ENCODE measurements around the gene KCNJ10.
A peak's percentile ranks its signal among the peaks of the same experiment; 100 is the strongest.
"Not testable (repeated sequence)": the region's sequence is repeated elsewhere in the genome, so short reads cannot be mapped to it uniquely, and the experiment has no call there.

The KCNJ10 gene

GRCh38 chr1:160069460-160070231, at the start of gene KCNJ10:
Gene KCNJ10, minus strand, starts transcription at chr1:160070160. Its CDS starts 27,628 bp downstream, at chr1:160042532.
- no peak for DNase-seq

GRCh38 chr1:160118928-160119327, 49.0 kb upstream of the KCNJ10 start:
- no peak for DNase-seq

- DNase-seq = no peak
Measured at GRCh38 chr1:160117709-160118183, 47.8 kb upstream of the KCNJ10 start.

- DNase-seq = no peak
Measured at GRCh38 chr1:160117300-160117699, 47.3 kb upstream of the KCNJ10 start.

GRCh38 chr1:160116283-160117147, 46.6 kb upstream of the KCNJ10 start:
- no peak for DNase-seq

GRCh38 chr1:160115545-160116282, 45.8 kb upstream of the KCNJ10 start, which contains the start of gene ATP1A2:
Gene ATP1A2, plus strand, starts transcription at chr1:160115759. Its CDS starts 103 bp downstream, at chr1:160115862.
- no peak for DNase-seq

- no peak for DNase-seq
Measured at GRCh38 chr1:160114085-160114484, 44.1 kb upstream of the KCNJ10 start.

- DNase-seq = no peak
Measured at GRCh38 chr1:160113407-160113806, 43.4 kb upstream of the KCNJ10 start.

- no peak for DNase-seq
Measured at GRCh38 chr1:160112357-160112756, 42.4 kb upstream of the KCNJ10 start.

GRCh38 chr1:160111462-160111861, 41.5 kb upstream of the KCNJ10 start:
- not testable (repeated sequence) for DNase-seq

GRCh38 chr1:160109686-160110085, 39.7 kb upstream of the KCNJ10 start:
- no peak for DNase-seq

GRCh38 chr1:160108888-160109662, 39.1 kb upstream of the KCNJ10 start:
- peak; percentile 54 for DNase-seq

- no peak for DNase-seq
Measured at GRCh38 chr1:160107512-160107911, 37.6 kb upstream of the KCNJ10 start.

GRCh38 chr1:160105155-160105554, 35.2 kb upstream of the KCNJ10 start:
- no peak for DNase-seq

GRCh38 chr1:160104486-160104885, 34.5 kb upstream of the KCNJ10 start:
- DNase-seq = no peak

GRCh38 chr1:160103658-160104408, 33.9 kb upstream of the KCNJ10 start:
- DNase-seq = no peak

- no peak for DNase-seq
Measured at GRCh38 chr1:160101717-160102522, 32.0 kb upstream of the KCNJ10 start.

GRCh38 chr1:160101037-160101716, 31.2 kb upstream of the KCNJ10 start:
- DNase-seq = peak; percentile 78

- DNase-seq = no peak
Measured at GRCh38 chr1:160099716-160100375, 29.9 kb upstream of the KCNJ10 start.

All from stimulated activated CD4-positive, alpha-beta T cell treated with anti-CD3 and anti-CD28 coated beads, Interleukin-4, amount 100 ng/mL, for 24 hours (primary cell).